ENCODE data around the gene RANBP10.

- TF ChIP-seq POLR2A (IDR thresholded peaks at IDR 0.05; ENCODE audit: low read length) (no peak), GATA1 (IDR thresholded peaks at IDR 0.05; ENCODE audit: low read depth, low read length) (no peak)
Measured at GRCh38 chr16:67796099-67796718, 10.2 kb downstream of the RANBP10 start.
